Adipose tissue (tissue), 3 donors: ENCODE data around the gene ZNF331. TPM values are rescaled to one million over a fixed set of nuclear protein-coding genes. Genes with fewer than 3 reads are reported as not detected.

Experiments
- H3K27ac ChIP-seq: one replicate; pipeline ENCODE4 v1.5.1; 2013; ENCODE audit warnings: low read depth, low read length
- WGBS, 3 donors: extraction: QIAGEN DNeasy Blood & Tissue Kit; methylation state at CpG; one replicate each; pipeline ENCODE4 v1.1.7; 2013; 5-methylcytosine and 5-hydroxymethylcytosine counted together
- polyA plus RNA-seq, 3 donors: library from polyadenylated mRNA; stranded (reverse); fragments of 200-250 nt; gene quantifications; one replicate each; pipeline ENCODE4 v1.2.3, GENCODE V29; 2013
- donor health status: healthy with polysubstance abuse.
- donor health status: Bipolar disorder and iron deficiency.
- donor health status: healthy.

ZNF331 gene
- polyA plus RNA-seq, 3 donors, result 7.6 to 200 (median 21.3) TPM

DNA sequence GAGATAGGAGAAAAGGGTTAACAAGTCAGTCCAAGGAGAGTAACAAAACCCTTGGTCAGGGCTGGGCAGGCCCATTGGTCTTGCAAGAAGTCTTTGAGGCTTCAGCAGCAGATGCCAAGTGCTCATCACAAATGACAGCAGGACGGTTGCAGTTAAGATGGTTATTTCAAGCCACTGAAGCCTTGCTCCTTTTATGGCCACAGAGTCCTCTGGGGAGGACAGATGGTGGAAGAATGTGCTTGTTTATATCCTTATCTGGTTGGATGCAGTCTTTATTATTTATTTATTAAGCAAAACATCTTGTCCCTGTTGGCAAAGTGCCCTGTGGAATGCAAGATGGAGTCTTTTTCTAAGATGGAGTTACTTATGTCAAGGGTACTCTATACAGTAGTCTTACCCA, 19.2 kb upstream of the ZNF331 start:
- no peak overlapping the region for H3K27ac ChIP-seq
- 55 to 67% (median 65%) methylated on average over 1 of the region's 1 CpG for WGBS, 3 donors

- WGBS, 3 donors, result 63 to 70% (median 66%) methylated on average over 7 of the region's 7 CpGs
- H3K27ac ChIP-seq, result no peak overlapping the region
Observed at GRCh38 chr19:53519446-53519845, 18.5 kb upstream of the ZNF331 start.

- 53 to 62% (median 58%) methylated on average over 13 of the region's 13 CpGs for WGBS, 3 donors
- no peak overlapping the region for H3K27ac ChIP-seq
Observed at GRCh38 chr19:53520163-53520546, 17.8 kb upstream of the ZNF331 start.

DNA sequence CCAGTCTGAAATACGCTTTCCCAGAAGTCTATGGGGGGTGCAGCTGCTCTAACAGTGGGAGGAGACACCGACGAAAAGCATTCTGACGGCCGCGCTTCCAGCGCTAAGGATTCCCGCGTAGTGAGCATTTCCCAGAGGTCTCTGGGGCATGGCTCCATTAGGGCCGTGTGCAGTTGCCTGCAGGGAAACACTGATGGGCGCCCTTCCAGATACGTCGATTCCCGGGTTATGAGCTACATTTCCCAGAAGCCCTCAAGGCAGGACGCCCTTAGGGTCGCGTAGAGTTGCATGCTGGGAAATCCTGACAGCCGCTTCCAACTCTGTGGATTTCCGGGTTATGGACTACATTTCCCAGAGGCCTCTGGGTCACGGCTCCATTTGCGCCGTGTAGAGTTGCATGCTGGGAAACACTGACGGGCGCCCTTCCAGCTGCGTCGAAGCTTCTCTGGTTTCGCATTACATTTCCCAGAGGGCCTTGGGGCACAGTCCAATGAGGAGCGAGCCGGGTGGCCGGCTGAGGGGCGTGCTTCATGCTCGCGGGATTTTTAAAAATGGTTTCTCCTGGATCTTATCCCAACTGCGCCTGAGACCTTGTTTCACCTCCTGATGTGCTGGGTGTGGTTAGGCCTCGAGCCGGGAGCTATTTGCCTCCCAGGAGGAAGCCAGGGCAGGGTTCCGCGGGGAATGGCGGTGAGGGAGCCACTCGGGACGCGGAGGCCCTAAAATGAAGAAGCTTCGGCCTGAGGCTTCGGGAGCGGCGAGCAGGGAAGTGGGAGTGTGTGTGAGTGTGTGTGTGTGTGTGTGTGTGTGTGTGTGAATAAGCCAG, 17.2 kb upstream of the ZNF331 start:
- 0 to 1% (median 1%) methylated on average over 46 of the region's 46 CpGs for WGBS, 3 donors
- no peak overlapping the region for H3K27ac ChIP-seq

DNA sequence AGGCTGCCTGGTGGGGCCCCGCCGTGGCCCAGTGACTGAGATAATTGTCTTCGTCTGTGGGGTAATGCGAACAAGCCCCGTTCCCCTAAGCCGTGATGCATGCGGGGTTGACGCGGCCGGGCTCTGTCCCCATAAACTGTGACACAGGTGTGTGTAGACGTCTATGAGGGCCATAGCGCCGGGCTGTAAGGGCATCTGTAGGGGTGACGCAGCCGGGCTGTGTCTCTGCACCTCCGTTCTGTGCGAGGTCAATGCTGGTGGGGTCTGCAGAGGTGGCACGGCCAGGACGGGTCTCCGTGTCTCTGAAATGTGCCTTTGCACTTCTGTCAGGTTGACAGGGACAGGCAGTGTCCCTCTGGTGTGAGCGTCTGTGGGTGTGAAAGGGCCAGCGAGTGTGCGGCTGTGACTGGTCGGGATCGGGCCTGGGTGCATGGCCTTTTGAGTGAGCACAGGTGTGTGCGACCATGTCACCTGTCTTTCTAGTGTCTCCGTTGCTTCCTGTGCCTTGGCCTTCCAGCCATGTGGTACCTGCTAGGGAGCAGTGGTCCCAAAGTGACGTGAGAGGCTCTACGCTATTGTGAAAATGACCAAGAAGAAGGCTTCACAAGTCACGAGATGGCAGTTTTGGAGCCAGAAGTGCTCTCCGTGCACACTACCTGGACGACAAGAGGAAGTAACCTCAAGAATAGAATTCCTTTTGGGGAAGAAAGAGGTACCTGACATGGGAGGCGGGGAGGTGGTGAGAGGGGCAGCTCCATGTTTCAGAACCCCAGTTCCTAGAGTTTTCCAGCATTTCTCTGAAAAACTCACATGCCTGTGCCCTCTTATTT, 16.4 kb upstream of the ZNF331 start:
- WGBS, 3 donors, result 20 to 21% (median 20%) methylated on average over 31 to 33 of the region's 33 CpGs
- H3K27ac ChIP-seq, result no peak overlapping the region

- H3K27ac ChIP-seq, result no peak overlapping the region
- WGBS, 3 donors, result 96 to 99% (median 98%) methylated on average over 2 of the region's 2 CpGs
Observed at GRCh38 chr19:53525922-53526321, 12.0 kb upstream of the ZNF331 start.

GRCh38 chr19:53530622-53531021, 7.3 kb upstream of the ZNF331 start:
- 90 to 97% (median 94%) methylated on average over 8 of the region's 8 CpGs for WGBS, 3 donors
- H3K27ac ChIP-seq, result no peak overlapping the region

- 42 to 86% (median 83%) methylated on average over 4 of the region's 4 CpGs for WGBS, 3 donors
- no peak overlapping the region for H3K27ac ChIP-seq
Observed at GRCh38 chr19:53531457-53531856, 6.5 kb upstream of the ZNF331 start.

- 83 to 94% (median 86%) methylated on average over 1 of the region's 1 CpG for WGBS, 3 donors
- no peak overlapping the region for H3K27ac ChIP-seq
Observed at GRCh38 chr19:53532362-53532761, 5.6 kb upstream of the ZNF331 start.

DNA sequence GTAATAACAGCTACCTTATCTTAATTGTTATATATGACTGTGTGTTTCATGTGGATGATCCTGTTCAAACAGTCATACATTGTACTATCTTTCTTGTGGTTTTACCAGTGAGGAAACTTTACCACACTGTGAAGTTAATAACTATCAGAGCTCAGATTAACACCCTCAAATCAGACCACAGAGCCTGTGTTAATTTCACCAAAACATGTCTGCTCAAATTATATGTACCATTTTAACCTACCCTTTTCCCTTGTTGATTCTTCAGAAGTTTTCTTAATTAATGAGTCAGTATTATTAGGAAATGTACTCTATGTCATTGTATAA, 1.8 kb upstream of the ZNF331 start:
- H3K27ac ChIP-seq, result no peak overlapping the region

GRCh38 chr19:53537121-53537520, 824 bp upstream of the ZNF331 start:
- WGBS, 3 donors, result 58 to 66% (median 59%) methylated on average over 11 of the region's 11 CpGs
- H3K27ac ChIP-seq, result peak overlapping the region; percentile 3

GRCh38 chr19:53538378-53539109, 599 bp downstream of the ZNF331 start:
- WGBS, 3 donors, result 52 to 60% (median 53%) methylated on average over 36 of the region's 36 CpGs
- H3K27ac ChIP-seq, result no peak overlapping the region

GRCh38 chr19:53540091-53540490, 2.1 kb downstream of the ZNF331 start:
- no peak overlapping the region for H3K27ac ChIP-seq

GRCh38 chr19:53541971-53542370, 4.0 kb downstream of the ZNF331 start:
- WGBS, 3 donors, result 85 to 94% (median 86%) methylated on average over 1 of the region's 1 CpG
- no peak overlapping the region for H3K27ac ChIP-seq

More at GRCh38 chr19:53540091-53540490, 2.1 kb downstream of the ZNF331 start:
- 77 to 93% (median 82%) methylated on average over 4 of the region's 4 CpGs for WGBS, 3 donors

GRCh38 chr19:53545271-53546065, 7.5 kb downstream of the ZNF331 start:
- no peak overlapping the region for H3K27ac ChIP-seq
- WGBS, 3 donors, result 83 to 92% (median 86%) methylated on average over 25 of the region's 25 CpGs

DNA sequence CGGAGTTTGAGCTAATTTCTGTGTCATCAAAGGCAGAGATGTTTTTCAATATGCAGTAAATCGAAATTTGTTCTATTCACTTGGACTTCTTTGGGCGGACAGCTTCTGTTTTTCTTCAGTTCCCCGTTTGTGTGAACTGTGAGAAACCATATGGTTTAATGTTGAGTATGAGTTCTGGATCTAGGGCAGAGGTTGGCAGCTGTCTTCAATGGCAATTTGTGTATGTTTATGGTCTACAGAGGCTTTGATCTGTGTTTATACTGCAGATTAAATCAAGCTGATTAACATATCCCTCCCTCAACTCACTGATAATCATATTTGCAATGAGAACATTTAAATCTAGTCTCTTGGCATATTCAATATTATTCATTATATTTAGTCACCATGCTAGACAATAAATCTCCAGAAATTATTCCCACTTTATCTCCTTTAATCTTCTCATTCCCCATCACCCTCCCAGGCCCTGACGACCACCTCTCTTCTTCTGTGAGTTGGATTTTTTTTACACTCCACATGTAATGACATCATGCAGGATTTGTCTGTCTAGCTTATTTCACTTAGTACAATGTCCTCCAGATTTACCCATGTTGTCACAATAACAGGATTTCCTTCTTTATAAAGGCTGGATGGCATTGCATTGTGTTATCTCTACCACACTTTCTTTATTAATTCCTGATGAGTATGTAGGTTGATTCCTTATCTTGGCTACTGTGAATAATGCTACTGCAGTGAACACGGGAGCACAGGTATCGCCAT, 9.0 kb downstream of the ZNF331 start:
- 63 to 70% (median 64%) methylated on average over 7 of the region's 7 CpGs for WGBS, 3 donors
- no peak overlapping the region for H3K27ac ChIP-seq

GRCh38 chr19:53549340-53549739, 11.4 kb downstream of the ZNF331 start:
- WGBS, 3 donors, result 39 to 55% (median 41%) methylated on average over 3 of the region's 3 CpGs
- no peak overlapping the region for H3K27ac ChIP-seq
